NB4 (cell line): ENCODE results near the gene NOS1.

Experiments used
- DNase-seq: peaks from one replicate; pipeline ENCODE4 v3.0.0; 2010; ENCODE audit warnings: low read depth
- H3K4me3 ChIP-seq: one replicate; pipeline ENCODE4 v1.5.1; 2011; ENCODE audit warnings: mild to moderate bottlenecking, low read depth, low read length, moderate library complexity
- MAX ChIP-seq: IDR thresholded peaks from 2 replicates; pipeline ENCODE4 v1.6.1; 2011; ENCODE audit warnings: low read depth, low read length
- MYC ChIP-seq: IDR thresholded peaks from 2 replicates; pipeline ENCODE4 v1.6.1; 2011; ENCODE audit warnings: low read depth, low read length
- POLR2A ChIP-seq: IDR thresholded peaks from 2 replicates; pipeline ENCODE4 v1.6.1; 2011; ENCODE audit warnings: mild to moderate bottlenecking; ENCODE audit not compliant: insufficient read length; ENCODE audit errors: extremely low read depth
- TF ChIP-seq, protein P1 (sequence below): IDR thresholded peaks from one replicate; pipeline ENCODE4 v1.5.1; 2012; ENCODE audit warnings: low read depth, low read length

NOS1 gene

DNA sequence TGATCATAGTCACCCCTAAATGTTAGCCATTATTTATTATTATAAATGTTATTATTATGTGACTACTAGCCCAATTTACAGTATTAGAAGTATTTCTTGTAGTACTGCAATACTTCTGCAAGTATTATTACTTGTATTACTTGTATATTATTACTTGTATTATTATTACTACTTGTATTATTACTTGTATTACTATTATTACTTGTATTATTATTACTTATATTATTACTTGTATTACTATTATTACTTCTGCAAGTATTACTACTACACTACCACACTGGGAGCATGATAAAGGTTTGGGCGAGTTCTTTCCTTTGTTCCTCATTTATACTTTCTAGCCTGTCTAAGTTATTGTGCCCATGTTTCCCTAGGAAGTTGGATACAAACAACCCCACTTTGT, 67.9 kb downstream of the NOS1 start:
- H3K4me3 ChIP-seq = no peak overlapping the region
- no peak for DNase-seq
- TF ChIP-seq POLR2A = no peak
- TF ChIP-seq, protein P1, sequence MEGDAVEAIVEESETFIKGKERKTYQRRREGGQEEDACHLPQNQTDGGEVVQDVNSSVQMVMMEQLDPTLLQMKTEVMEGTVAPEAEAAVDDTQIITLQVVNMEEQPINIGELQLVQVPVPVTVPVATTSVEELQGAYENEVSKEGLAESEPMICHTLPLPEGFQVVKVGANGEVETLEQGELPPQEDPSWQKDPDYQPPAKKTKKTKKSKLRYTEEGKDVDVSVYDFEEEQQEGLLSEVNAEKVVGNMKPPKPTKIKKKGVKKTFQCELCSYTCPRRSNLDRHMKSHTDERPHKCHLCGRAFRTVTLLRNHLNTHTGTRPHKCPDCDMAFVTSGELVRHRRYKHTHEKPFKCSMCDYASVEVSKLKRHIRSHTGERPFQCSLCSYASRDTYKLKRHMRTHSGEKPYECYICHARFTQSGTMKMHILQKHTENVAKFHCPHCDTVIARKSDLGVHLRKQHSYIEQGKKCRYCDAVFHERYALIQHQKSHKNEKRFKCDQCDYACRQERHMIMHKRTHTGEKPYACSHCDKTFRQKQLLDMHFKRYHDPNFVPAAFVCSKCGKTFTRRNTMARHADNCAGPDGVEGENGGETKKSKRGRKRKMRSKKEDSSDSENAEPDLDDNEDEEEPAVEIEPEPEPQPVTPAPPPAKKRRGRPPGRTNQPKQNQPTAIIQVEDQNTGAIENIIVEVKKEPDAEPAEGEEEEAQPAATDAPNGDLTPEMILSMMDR = no peak
- no peak for TF ChIP-seq MYC
- TF ChIP-seq MAX = no peak

DNA sequence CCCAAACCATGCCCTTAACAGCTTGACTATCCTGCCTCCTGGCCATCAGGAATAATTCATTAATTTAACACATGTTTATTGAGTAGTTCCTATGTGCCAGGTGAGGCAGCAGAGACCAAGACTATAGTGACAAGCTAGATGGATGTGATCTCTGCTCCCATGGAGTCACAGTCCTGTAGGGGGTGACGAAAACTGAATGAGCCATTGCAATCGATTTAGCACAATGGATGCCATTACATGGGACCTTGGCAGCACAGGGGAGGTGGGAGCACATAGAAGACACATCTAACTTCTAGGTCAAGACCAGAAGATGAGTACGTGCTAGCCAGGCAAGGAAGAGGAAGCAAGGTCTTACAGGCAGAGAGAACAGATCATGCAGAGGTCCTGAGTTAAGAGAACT, 68.7 kb downstream of the NOS1 start:
- no peak for TF ChIP-seq MAX
- TF ChIP-seq, protein P1 = no peak
- TF ChIP-seq MYC = no peak
- no peak for TF ChIP-seq POLR2A
- H3K4me3 ChIP-seq = no peak overlapping the region

GRCh38 chr12:117284140-117284539, 77.3 kb downstream of the NOS1 start:
- TF ChIP-seq, protein P1 = no peak
- no peak for TF ChIP-seq MAX
- no peak for TF ChIP-seq MYC
- TF ChIP-seq POLR2A = no peak
- H3K4me3 ChIP-seq = no peak overlapping the region
- DNase-seq = no peak

More for the DNA sequence above, 68.7 kb downstream of the NOS1 start:
- no peak for DNase-seq

DNA sequence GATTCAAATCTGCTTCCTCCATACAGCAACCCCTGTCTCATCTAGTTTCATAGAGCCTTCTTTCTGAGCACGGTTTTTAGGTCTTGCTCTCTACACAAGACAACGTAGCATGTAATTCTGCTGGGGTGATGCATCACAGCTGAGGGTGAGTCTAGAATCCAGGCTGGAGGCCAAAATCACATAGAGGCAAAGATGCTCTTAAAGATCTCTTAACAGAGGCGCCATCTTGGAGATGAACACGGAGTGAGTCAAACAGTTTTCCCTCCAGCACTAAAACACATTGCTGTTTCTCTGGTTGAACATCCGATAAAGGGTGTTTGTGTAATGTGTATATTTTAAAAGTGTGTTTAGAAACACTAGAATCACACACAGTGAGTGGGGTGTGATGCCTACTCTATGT, 78.9 kb downstream of the NOS1 start:
- TF ChIP-seq, protein P1 = no peak
- no peak for TF ChIP-seq POLR2A
- no peak for TF ChIP-seq MAX
- no peak for TF ChIP-seq MYC
- no peak overlapping the region for H3K4me3 ChIP-seq
- DNase-seq = no peak

GRCh38 chr12:117280019-117280680, 81.3 kb downstream of the NOS1 start:
- no peak overlapping the region for H3K4me3 ChIP-seq
- TF ChIP-seq MAX = no peak
- TF ChIP-seq MYC = no peak
- no peak for TF ChIP-seq POLR2A
- TF ChIP-seq, protein P1 = no peak
- no peak for DNase-seq

GRCh38 chr12:117279606-117280005, 81.8 kb downstream of the NOS1 start:
- TF ChIP-seq MAX = no peak
- TF ChIP-seq, protein P1 = no peak
- TF ChIP-seq POLR2A = no peak
- TF ChIP-seq MYC = no peak
- H3K4me3 ChIP-seq = no peak overlapping the region
- no peak for DNase-seq
